Cardiac muscle cell (in vitro differentiated cells and primary cell): ENCODE data around the gene ASPSCR1. TPM values are rescaled to one million over a fixed set of nuclear protein-coding genes. Genes with fewer than 3 reads are reported as not detected.

Source experiments
- DNase-seq, 2 donors: peaks; one replicate each; pipeline versions ENCODE4 v3.0.0 to v3.0.0-alpha.2; 2010 to 2017; ENCODE audit warnings: low read depth in 1 of 2, low spot score in 1 of 2
- H3K27ac ChIP-seq: fragments of 200-600 bp; sonication (generic); 2 replicates; pipeline ENCODE4 v1.5.1; 2016
- H3K27me3 ChIP-seq: fragments of 200-600 bp; sonication (generic); 2 replicates; pipeline ENCODE4 v1.6.0; 2016; ENCODE audit warnings: control low read depth
- H3K36me3 ChIP-seq: fragments of 200-600 bp; sonication (generic); 2 replicates; pipeline ENCODE4 v1.5.1; 2016; ENCODE audit warnings: control low read depth
- H3K4me1 ChIP-seq: fragments of 200-600 bp; sonication (generic); 2 replicates; pipeline ENCODE4 v1.8.1; 2017; ENCODE audit warnings: low read depth, mild to moderate bottlenecking, mixed run types
- H3K4me3 ChIP-seq: fragments of 200-600 bp; sonication (generic); 2 replicates; pipeline ENCODE4 v1.5.1; 2016; ENCODE audit warnings: mild to moderate bottlenecking
- H3K9me3 ChIP-seq: fragments of 200-600 bp; sonication (generic); 2 replicates; pipeline ENCODE4 v1.5.1; 2017; ENCODE audit warnings: low read depth, mild to moderate bottlenecking, control low read depth
- CTCF ChIP-seq: IDR thresholded peaks from 2 replicates; pipeline ENCODE4 v1.5.1; 2012; ENCODE audit warnings: low read depth, mild to moderate bottlenecking, low read length
- polyA plus RNA-seq: library from polyadenylated mRNA; unstranded; fragments of >200 nt; fragmentation: Nextera tagmentation; extraction: Ambion mirVana; gene quantifications from 2 replicates; pipeline ENCODE4 v1.2.1, GENCODE V29; 2016
- total RNA-seq: library from RNA; depleted of rRNA; stranded (reverse); fragments of >200 nt; gene quantifications from 2 replicates; pipeline ENCODE4 v1.2.3, GENCODE V29; 2016

ASPSCR1 gene
- total and polyA plus RNA-seq, 2 experiments from 2014 or later = 48.5 to 74.0 TPM

DNA sequence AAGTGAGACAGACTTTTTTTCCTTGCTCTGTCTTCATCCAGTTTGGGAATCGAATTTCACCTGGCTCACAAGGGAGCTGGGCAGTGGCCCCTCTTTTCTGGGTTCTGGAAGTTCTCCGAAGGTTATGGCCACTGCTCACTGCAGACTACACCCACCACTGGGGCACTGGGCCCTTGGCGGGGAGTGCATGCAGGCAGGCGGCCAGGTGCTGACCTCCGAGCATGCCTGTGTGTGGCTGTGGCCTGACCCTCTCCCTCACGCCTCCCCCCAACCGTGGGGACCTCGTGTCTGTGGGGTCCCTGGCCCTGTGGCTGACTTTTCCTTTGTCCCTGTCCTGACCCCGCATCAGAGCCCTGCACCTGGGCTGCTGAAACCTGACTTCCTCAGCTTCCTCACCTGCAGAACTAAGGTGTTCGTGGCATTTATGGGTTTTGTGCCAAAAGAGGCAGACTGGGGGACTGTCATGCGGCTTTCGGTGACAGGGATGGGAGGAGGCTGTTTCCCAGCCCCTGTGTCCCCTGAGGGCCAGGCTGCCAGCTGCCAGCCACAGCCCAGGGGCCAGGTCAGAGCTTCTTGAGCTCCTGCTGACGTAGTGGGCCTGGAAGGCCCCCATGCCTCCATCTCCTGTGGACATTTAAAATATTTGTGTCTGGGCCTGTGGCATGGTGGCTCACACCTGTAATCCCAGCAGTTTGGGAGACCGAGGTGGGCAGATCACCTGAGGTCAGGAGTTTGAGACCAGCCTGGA lies 21.4 kb downstream of the ASPSCR1 start:
- Histone ChIP-seq H3K27me3 (no peaks in the 10 kb centered on the region), H3K36me3 (no peaks in the 10 kb centered on the region), H3K4me3 (no peak overlapping the region), H3K9me3 (no peaks in the 10 kb centered on the region), H3K27ac (no peak overlapping the region), H3K4me1 (no peaks in the 10 kb centered on the region)
- DNase-seq = no peak
- no peak for TF ChIP-seq CTCF

GRCh38 chr17:81999587-81999975 lies 22.2 kb downstream of the ASPSCR1 start:
- no peak for DNase-seq
- Histone ChIP-seq H3K4me1 (no peaks in the 10 kb centered on the region), H3K9me3 (no peaks in the 10 kb centered on the region), H3K36me3 (no peaks in the 10 kb centered on the region), H3K27me3 (no peaks in the 10 kb centered on the region), H3K4me3 (no peak overlapping the region), H3K27ac (no peak overlapping the region)
- no peak for TF ChIP-seq CTCF

DNA sequence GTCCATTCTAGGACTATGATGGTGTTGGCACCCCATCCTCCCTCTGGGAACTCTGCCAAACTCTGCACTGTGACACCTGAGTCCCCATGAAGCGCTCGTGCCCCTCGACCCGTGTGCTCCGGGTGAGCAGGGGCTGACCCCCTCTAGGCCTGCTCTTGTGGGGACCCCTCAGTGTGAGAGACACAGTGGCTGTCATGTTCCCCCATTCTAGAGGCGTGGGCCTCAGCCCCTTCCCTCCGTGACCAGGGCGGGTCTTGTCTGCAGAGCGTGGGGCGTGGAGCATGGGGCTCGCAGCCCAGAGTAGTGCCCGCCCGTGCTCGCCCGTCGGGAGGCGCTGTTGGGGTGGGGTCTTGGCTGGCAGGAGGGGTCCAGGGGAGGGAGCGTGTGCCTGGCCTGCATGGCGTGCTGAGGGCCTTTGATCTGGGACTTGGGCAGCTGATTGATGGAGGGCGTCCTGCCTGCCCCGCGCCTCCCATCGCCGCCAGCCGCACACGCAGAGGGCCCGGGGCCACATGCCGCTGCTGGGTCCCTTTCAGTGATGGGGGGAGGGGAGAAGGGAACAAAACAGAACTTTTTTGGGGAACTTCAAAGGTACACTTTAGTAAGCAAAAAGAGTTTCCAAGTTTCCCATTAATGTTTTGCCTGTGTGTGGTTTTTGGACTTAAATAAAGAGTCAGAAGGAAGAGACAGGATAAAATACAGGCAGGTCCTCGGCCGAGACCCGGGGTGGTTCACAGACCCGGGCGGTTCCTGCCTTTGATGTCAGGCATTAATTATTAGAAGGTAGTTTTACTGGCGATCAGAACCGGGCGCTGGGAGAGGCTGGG lies 22.8 kb downstream of the ASPSCR1 start:
- TF ChIP-seq CTCF = no peak
- no peak for DNase-seq
- H3K9me3 ChIP-seq = no peaks in the 10 kb centered on the region
- no peaks in the 10 kb centered on the region for H3K36me3 ChIP-seq
- H3K27me3 ChIP-seq = no peaks in the 10 kb centered on the region
- H3K4me1 ChIP-seq = no peaks in the 10 kb centered on the region
- no peak overlapping the region for H3K4me3 ChIP-seq
- H3K27ac ChIP-seq = no peak overlapping the region

DNA sequence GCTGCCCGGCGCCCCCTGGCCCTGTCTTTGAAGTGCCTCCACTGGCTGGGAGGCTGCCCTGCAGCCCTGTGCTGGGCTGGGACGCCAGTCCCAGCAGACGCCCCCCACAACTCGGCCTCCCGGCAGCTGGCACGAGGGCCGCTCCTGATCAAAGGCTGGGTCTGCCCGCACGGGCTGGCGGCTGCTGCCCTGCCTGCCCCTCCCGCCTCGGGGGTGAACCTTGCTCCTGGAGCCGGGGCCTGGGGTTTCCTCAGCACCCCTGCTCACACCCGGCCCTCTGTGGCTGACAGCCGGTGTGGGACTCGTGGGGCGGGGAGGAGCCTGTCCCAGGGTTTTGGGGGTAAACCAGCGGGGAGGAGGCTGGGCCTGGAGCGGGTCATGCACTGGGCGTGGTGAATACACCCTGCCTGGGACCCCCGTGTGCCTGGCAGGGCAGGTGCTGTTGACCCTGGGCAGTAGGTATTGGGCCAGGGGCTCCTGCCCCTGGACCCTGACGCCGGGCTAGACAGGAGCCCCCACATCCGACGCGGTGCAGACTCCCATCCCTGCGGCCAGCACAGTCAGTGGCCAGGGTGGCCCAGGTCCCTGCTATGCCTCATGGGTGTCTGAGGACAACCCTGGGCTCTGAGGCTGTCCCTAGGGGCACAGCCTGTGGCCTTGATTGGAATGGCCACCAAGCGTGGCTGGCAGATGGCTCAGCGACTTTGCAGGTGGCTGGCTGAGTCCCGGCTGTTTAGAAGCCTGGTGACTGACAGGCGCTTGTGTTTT lies 23.6 kb downstream of the ASPSCR1 start:
- H3K4me1 ChIP-seq = no peaks in the 10 kb centered on the region
- H3K9me3 ChIP-seq = no peaks in the 10 kb centered on the region
- H3K36me3 ChIP-seq = no peaks in the 10 kb centered on the region
- H3K27ac ChIP-seq = no peak overlapping the region
- no peak for TF ChIP-seq CTCF
- H3K4me3 ChIP-seq = no peak overlapping the region
- H3K27me3 ChIP-seq = no peaks in the 10 kb centered on the region
- DNase-seq = no peak

- no peaks in the 10 kb centered on the region for H3K4me1 ChIP-seq
- H3K27me3 ChIP-seq = no peaks in the 10 kb centered on the region
Observed at GRCh38 chr17:82001571-82002056, 24.2 kb downstream of the ASPSCR1 start.

More at GRCh38 chr17:82001571-82002056, 24.2 kb downstream of the ASPSCR1 start:
- Histone ChIP-seq H3K4me3 (no peak overlapping the region), H3K9me3 (no peaks in the 10 kb centered on the region), H3K36me3 (no peaks in the 10 kb centered on the region), H3K27ac (no peak overlapping the region)
- DNase-seq = no peak
- no peak for TF ChIP-seq CTCF
